HL-60/S4 (cell line): ENCODE results near the gene METTL24.
"Not testable (repeated sequence)": the region's sequence is repeated elsewhere in the genome, so short reads cannot be mapped to it uniquely, and the experiment has no call there.

Experiments used
- in situ Hi-C: fragments of 300-500 bp; cut with MboI; formaldehyde crosslinking; loops from 2 replicates; pipeline ENCODE4 v1.14.3; 2022; ENCODE audit warnings: low sequenced_read_pairs

The METTL24 gene

GRCh38 chr6:110277100-110277665, 81.0 kb downstream of the METTL24 start:
- in situ Hi-C loops: no loop called here

- in situ Hi-C loops: not testable (repeated sequence)
These were observed 85.4 kb downstream of the METTL24 start for GRCh38 chr6:110272781-110273180.

- in situ Hi-C loops: no loop called here
These were observed 86.5 kb downstream of the METTL24 start for GRCh38 chr6:110271732-110272022.

GRCh38 chr6:110270165-110270564, 88.0 kb downstream of the METTL24 start:
- in situ Hi-C loops: no loop called here

- in situ Hi-C loops: no loop called here
These were observed 88.5 kb downstream of the METTL24 start for GRCh38 chr6:110269623-110270022.

- in situ Hi-C loops: no loop called here
These were observed 91.2 kb downstream of the METTL24 start for GRCh38 chr6:110266996-110267395.

GRCh38 chr6:110265273-110265672, 92.9 kb downstream of the METTL24 start:
- in situ Hi-C loops: no loop called here

GRCh38 chr6:110256366-110256765, 101.8 kb downstream of the METTL24 start:
- in situ Hi-C loops: no loop called here

- in situ Hi-C loops: no loop called here
These were observed 102.9 kb downstream of the METTL24 start for GRCh38 chr6:110255211-110255750.

- in situ Hi-C loops: no loop called here
These were observed 107.3 kb downstream of the METTL24 start for GRCh38 chr6:110250838-110251237.

GRCh38 chr6:110250058-110250457, 108.1 kb downstream of the METTL24 start:
- in situ Hi-C loops: no loop called here

- in situ Hi-C loops: no loop called here
These were observed 111.1 kb downstream of the METTL24 start for GRCh38 chr6:110246900-110247546.

- in situ Hi-C loops: no loop called here
These were observed 111.8 kb downstream of the METTL24 start for GRCh38 chr6:110246378-110246777.

GRCh38 chr6:110244621-110245020, 113.5 kb downstream of the METTL24 start:
- in situ Hi-C loops: not testable (repeated sequence)

GRCh38 chr6:110239526-110240274, 118.4 kb downstream of the METTL24 start:
- in situ Hi-C loops: no loop called here

GRCh38 chr6:110236007-110236406, 122.1 kb downstream of the METTL24 start:
- in situ Hi-C loops: not testable (repeated sequence)

- in situ Hi-C loops: no loop called here
These were observed 124.3 kb downstream of the METTL24 start for GRCh38 chr6:110233770-110234374.

GRCh38 chr6:110232450-110232849, 125.7 kb downstream of the METTL24 start:
- in situ Hi-C loops: no loop called here

- in situ Hi-C loops: no loop called here
These were observed 131.9 kb downstream of the METTL24 start for GRCh38 chr6:110226261-110226660.

- in situ Hi-C loops: no loop called here
These were observed 136.4 kb downstream of the METTL24 start for GRCh38 chr6:110221738-110222137.

GRCh38 chr6:110217266-110217665, 140.9 kb downstream of the METTL24 start:
- in situ Hi-C loops: no loop called here

GRCh38 chr6:110216140-110216539, 142.0 kb downstream of the METTL24 start:
- in situ Hi-C loops: no loop called here
